ENCODE measurements around the gene DNMT3A. TPM values are rescaled to one million over a fixed set of nuclear protein-coding genes. Genes with fewer than 3 reads are reported as not detected.

DNMT3A gene
- total RNA-seq, 1 experiment from 2014 or later: 12.2 TPM

DNA sequence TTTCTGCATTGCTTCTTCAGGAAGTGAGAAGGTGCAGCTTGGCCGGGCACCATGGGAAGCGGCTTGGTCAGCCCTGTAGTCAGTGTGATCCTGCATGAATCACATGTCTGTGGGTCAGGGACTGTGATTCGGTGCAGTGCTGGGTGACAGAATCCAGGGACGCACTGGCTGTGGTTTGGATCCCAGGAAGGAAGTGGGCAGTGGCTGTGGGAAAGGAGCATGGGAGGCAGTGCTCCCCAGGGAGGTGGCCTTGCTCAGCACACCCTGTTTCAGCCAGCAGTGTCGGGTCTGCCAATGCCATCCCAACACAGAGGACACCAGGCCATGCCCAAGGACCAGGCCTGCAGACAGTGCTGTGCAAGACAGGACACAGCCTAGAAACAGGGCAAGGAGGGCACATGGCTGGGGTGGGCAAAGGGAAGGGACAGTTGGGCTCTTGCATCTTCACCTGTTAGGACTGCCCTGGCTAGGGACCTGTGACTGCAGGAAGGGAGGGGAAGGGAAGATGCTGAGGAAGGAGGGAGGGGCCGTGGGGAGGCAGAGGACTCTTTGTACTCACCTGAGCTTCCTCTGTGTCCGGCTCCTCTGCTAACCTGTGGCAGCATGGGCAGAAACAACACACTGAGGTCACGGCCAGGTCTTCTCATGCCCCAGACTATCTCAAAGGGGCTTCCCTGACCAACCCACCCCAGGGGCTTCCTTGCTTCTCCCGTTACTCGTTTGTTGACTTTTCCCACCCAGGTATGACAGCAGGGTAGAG, 37.2 kb upstream of the DNMT3A start:
- intact Hi-C loops (cut with micrococcal nuclease): loop anchor here (1.0 kb wide), 1 partner anchor 188 kb away; no protein-coding TSS in a partner anchor
- peak; percentile 59 for ATAC-seq
- no TSS peak for BruUV-seq (replicated peaks)
- POLR2A ChIA-PET (ENCODE audit: unreplicated experiment): no interaction called here
- Histone ChIP-seq H3K27ac (ENCODE audit: low read length) (peak overlapping the region; percentile 82), H3K36me3 (ENCODE audit: low read depth, low read length) (no peaks in the 10 kb centered on the region), H3K79me2 (ENCODE audit: low read length) (no peaks in the 10 kb centered on the region), H3K9me2 (replicated peaks; ENCODE audit: low read length) (no peaks in the 10 kb centered on the region), H3K4me1 (ENCODE audit: insufficient read depth, low read length) (peaks cover 35% of the 10 kb centered on the region), H3K27me3 (ENCODE audit: low read length) (no peaks in the 10 kb centered on the region), H3K4me2 (ENCODE audit: low read length) (peak overlapping the region; percentile 41), H3F3A (ENCODE audit: low read length, unreplicated experiment) (no peaks in the 10 kb centered on the region), H3K9ac (ENCODE audit: low read length) (peak overlapping the region; percentile 32; the same call in 1 of the 2 replicates), H4K20me1 (ENCODE audit: low read length) (no peaks in the 10 kb centered on the region), H3K4me3 (ENCODE audit: low read length) (no peak overlapping the region), H2AFZ (ENCODE audit: low read length) (peak overlapping the region; percentile 42; the same call in 1 of the 2 replicates), H3K9me3 (ENCODE audit: low read length) (no peaks in the 10 kb centered on the region)
- CTCF ChIA-PET: interaction anchor here (1.2 kb wide), 1 partner anchor 17 kb away, joined by 16 read pairs; no protein-coding TSS in a partner anchor
- DNase-seq: peak; percentile 81
- TF ChIP-seq, protein P1, sequence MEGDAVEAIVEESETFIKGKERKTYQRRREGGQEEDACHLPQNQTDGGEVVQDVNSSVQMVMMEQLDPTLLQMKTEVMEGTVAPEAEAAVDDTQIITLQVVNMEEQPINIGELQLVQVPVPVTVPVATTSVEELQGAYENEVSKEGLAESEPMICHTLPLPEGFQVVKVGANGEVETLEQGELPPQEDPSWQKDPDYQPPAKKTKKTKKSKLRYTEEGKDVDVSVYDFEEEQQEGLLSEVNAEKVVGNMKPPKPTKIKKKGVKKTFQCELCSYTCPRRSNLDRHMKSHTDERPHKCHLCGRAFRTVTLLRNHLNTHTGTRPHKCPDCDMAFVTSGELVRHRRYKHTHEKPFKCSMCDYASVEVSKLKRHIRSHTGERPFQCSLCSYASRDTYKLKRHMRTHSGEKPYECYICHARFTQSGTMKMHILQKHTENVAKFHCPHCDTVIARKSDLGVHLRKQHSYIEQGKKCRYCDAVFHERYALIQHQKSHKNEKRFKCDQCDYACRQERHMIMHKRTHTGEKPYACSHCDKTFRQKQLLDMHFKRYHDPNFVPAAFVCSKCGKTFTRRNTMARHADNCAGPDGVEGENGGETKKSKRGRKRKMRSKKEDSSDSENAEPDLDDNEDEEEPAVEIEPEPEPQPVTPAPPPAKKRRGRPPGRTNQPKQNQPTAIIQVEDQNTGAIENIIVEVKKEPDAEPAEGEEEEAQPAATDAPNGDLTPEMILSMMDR (conservative IDR thresholded peaks at IDR 0.05; ENCODE audit: low read depth, low read length): no peak
- TF ChIP-seq EZH2phosphoT487 (IDR thresholded peaks at IDR 0.05; ENCODE audit: borderline replicate concordance, low read length) (no peak), EZH2 (IDR thresholded peaks at IDR 0.05; ENCODE audit: low read length, unreplicated experiment) (no peak)

DNA sequence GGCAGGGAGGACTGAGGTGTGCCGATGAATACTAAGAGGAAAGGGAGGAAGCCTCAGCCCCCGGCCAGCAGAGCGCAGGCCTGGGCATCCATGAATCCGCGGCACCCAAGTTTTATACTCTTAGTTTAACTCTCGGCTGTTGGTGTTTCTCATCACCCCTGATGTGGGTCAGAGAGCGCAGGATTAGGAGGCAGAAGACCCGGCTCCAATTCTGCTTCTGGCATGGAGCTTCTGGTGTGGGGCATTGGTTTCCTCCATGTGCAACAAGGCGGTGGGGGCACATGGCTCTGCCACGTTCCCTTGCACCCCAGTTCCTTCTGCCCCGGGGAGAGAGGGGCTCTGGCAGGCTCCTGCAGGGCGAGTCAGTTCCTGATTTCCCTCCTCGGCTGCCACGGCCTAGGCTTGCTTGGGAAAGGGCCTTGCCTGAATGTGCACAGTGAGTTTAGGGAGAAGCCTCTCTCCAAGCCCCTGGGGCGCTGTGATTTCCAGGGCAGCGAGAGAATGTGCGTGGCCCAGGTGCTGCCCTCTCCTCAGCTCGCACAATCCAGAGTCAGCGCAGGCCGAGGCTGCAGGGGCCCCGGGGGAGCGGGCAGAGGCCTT, 36.2 kb upstream of the DNMT3A start:
- no peaks in the 10 kb centered on the region for H3K9me2 ChIP-seq (replicated peaks; ENCODE audit: low read length)
- peaks cover 35% of the 10 kb centered on the region for H3K4me1 ChIP-seq (ENCODE audit: insufficient read depth, low read length)
- ATAC-seq: no peak
- H3K9me3 ChIP-seq (ENCODE audit: low read length): no peaks in the 10 kb centered on the region
- H3K27ac ChIP-seq (ENCODE audit: low read length): peak overlapping the region; percentile 82
- H3K4me2 ChIP-seq (ENCODE audit: low read length): peak overlapping the region; percentile 88
- TF ChIP-seq EZH2phosphoT487 (IDR thresholded peaks at IDR 0.05; ENCODE audit: borderline replicate concordance, low read length) (no peak), EZH2 (IDR thresholded peaks at IDR 0.05; ENCODE audit: low read length, unreplicated experiment) (no peak)
- TF ChIP-seq, protein P1 (conservative IDR thresholded peaks at IDR 0.05; ENCODE audit: low read depth, low read length): no peak
- peak overlapping the region; percentile 55; the same call in 1 of the 2 replicates for H3K9ac ChIP-seq (ENCODE audit: low read length)
- H4K20me1 ChIP-seq (ENCODE audit: low read length): no peaks in the 10 kb centered on the region
- ChIA-PET POLR2A (ENCODE audit: unreplicated experiment) (no interaction called here), CTCF (interaction anchor here (1.2 kb wide), 1 partner anchor 16 kb away, joined by 16 read pairs; no protein-coding TSS in a partner anchor)
- no peak overlapping the region for H2AFZ ChIP-seq (ENCODE audit: low read length)
- no peaks in the 10 kb centered on the region for H3F3A ChIP-seq (ENCODE audit: low read length, unreplicated experiment)
- intact Hi-C loops (cut with micrococcal nuclease): loop anchor here (1.0 to 2.0 kb wide), 3 partner anchors 135 to 189 kb away; no protein-coding TSS in a partner anchor
- H3K36me3 ChIP-seq (ENCODE audit: low read depth, low read length): no peaks in the 10 kb centered on the region
- no peak for DNase-seq
- H3K27me3 ChIP-seq (ENCODE audit: low read length): no peaks in the 10 kb centered on the region
- no TSS peak for BruUV-seq (replicated peaks)
- no peaks in the 10 kb centered on the region for H3K79me2 ChIP-seq (ENCODE audit: low read length)
- no peak overlapping the region for H3K4me3 ChIP-seq (ENCODE audit: low read length)

All from PC-3 (cell line).